HG03159 (cell line): ENCODE data around the gene ANKS1B.
A peak's percentile ranks its signal among the peaks of the same experiment; 100 is the strongest.
"Not testable (repeated sequence)": the region's sequence is repeated elsewhere in the genome, so short reads cannot be mapped to it uniquely, and the experiment has no call there.

Experiments used
- ATAC-seq: cut with Tn5 transposase; IDR thresholded peaks from one replicate; pipeline ENCODE4 v1.9.1; 2021; ENCODE audit warnings: mild to moderate bottlenecking, moderate library complexity; ENCODE audit not compliant: unreplicated experiment

Gene ANKS1B

GRCh38 chr12:99035803-99036202 is 948.9 kb downstream of the ANKS1B start:
- no peak for ATAC-seq

- not testable (repeated sequence) for ATAC-seq
Measured at GRCh38 chr12:99034201-99034600, 950.5 kb downstream of the ANKS1B start.

- ATAC-seq, result no peak
Measured at GRCh38 chr12:99029511-99030271, 955.0 kb downstream of the ANKS1B start.

GRCh38 chr12:99027461-99027860 is 957.3 kb downstream of the ANKS1B start:
- no peak for ATAC-seq

- ATAC-seq, result no peak
Measured at GRCh38 chr12:99027055-99027393, 957.7 kb downstream of the ANKS1B start.

GRCh38 chr12:99026332-99027054 is 958.2 kb downstream of the ANKS1B start:
- peak; percentile 69 for ATAC-seq

GRCh38 chr12:99024870-99025269 is 959.9 kb downstream of the ANKS1B start:
- no peak for ATAC-seq

GRCh38 chr12:99024191-99024590 is 960.5 kb downstream of the ANKS1B start:
- no peak for ATAC-seq

GRCh38 chr12:99020871-99021270 is 963.9 kb downstream of the ANKS1B start:
- ATAC-seq, result no peak

- ATAC-seq, result no peak
Measured at GRCh38 chr12:99019798-99020197, 964.9 kb downstream of the ANKS1B start.

- no peak for ATAC-seq
Measured at GRCh38 chr12:99017971-99018370, 966.8 kb downstream of the ANKS1B start.

GRCh38 chr12:99009654-99010296 is 975.0 kb downstream of the ANKS1B start:
- ATAC-seq, result no peak

GRCh38 chr12:99005601-99006000 is 979.1 kb downstream of the ANKS1B start:
- no peak for ATAC-seq

- ATAC-seq, result no peak
Measured at GRCh38 chr12:99004799-99005466, 979.8 kb downstream of the ANKS1B start.

GRCh38 chr12:99002731-99003130 is 982.0 kb downstream of the ANKS1B start:
- ATAC-seq, result no peak

- no peak for ATAC-seq
Measured at GRCh38 chr12:99002156-99002555, 982.6 kb downstream of the ANKS1B start.

- ATAC-seq, result no peak
Measured at GRCh38 chr12:98999559-98999958, 985.2 kb downstream of the ANKS1B start.

GRCh38 chr12:98998697-98999299 is 985.9 kb downstream of the ANKS1B start:
- peak; percentile 95 for ATAC-seq

- ATAC-seq, result no peak
Measured at GRCh38 chr12:98997899-98998298, 986.8 kb downstream of the ANKS1B start.

GRCh38 chr12:98990648-98991047 is 994.1 kb downstream of the ANKS1B start:
- ATAC-seq, result no peak

GRCh38 chr12:98985156-98985555 is 999.6 kb downstream of the ANKS1B start:
- no peak for ATAC-seq
